LNCAP (cell line): ENCODE results near the gene CCDC57.

Experiments
- TF ChIP-seq, protein P1 (sequence below): fragments of 450-650 bp; IDR thresholded peaks from 2 replicates; pipeline ENCODE4 v1.5.1; 2017; ENCODE audit warnings: mild to moderate bottlenecking

The CCDC57 gene

GRCh38 chr17:82188001-82188961 lies 24.4 kb downstream of the CCDC57 start:
- TF ChIP-seq, protein P1, sequence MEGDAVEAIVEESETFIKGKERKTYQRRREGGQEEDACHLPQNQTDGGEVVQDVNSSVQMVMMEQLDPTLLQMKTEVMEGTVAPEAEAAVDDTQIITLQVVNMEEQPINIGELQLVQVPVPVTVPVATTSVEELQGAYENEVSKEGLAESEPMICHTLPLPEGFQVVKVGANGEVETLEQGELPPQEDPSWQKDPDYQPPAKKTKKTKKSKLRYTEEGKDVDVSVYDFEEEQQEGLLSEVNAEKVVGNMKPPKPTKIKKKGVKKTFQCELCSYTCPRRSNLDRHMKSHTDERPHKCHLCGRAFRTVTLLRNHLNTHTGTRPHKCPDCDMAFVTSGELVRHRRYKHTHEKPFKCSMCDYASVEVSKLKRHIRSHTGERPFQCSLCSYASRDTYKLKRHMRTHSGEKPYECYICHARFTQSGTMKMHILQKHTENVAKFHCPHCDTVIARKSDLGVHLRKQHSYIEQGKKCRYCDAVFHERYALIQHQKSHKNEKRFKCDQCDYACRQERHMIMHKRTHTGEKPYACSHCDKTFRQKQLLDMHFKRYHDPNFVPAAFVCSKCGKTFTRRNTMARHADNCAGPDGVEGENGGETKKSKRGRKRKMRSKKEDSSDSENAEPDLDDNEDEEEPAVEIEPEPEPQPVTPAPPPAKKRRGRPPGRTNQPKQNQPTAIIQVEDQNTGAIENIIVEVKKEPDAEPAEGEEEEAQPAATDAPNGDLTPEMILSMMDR: no peak

DNA sequence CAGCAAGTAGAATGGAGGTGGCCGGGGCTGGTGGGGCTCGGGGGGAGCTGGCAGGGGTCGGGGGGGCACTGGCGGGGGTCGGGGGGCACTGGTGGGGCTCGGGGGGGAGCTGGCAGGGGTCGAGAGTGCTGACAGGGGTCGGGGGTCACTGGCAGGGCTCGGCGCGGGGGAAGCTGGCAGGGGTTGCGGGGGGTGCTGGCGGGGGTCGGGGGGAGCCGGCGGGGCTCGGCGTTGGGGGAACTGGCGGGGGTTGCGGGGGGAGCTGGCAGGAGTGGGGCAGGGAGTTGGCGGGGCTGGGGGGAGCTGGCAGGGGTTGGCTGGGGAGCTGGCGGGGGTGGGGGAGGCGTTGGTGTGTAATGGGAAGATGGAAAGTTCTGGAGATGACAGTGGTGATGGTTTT lies 25.1 kb downstream of the CCDC57 start:
- TF ChIP-seq, protein P1: no peak

GRCh38 chr17:82186221-82186620 lies 26.4 kb downstream of the CCDC57 start:
- TF ChIP-seq, protein P1: no peak

DNA sequence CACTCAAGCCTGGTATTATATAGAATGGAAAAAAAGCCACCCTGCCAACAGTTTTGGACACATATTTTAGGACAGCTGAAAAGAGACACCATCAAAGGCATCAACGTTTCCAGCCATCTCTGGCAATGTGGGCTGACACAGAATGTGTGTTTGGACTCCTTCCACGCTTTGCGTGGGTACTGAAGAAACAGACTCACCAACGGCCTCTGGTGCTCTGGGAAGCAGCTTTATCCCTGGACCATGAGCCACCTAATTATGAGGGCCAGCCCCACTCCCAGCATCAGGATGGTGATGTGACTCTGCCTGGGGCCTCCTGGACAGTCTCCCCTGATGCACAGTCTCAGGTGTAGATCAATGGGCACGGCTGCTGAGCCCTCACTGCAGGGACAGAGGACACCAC lies 27.9 kb downstream of the CCDC57 start:
- TF ChIP-seq, protein P1: no peak

DNA sequence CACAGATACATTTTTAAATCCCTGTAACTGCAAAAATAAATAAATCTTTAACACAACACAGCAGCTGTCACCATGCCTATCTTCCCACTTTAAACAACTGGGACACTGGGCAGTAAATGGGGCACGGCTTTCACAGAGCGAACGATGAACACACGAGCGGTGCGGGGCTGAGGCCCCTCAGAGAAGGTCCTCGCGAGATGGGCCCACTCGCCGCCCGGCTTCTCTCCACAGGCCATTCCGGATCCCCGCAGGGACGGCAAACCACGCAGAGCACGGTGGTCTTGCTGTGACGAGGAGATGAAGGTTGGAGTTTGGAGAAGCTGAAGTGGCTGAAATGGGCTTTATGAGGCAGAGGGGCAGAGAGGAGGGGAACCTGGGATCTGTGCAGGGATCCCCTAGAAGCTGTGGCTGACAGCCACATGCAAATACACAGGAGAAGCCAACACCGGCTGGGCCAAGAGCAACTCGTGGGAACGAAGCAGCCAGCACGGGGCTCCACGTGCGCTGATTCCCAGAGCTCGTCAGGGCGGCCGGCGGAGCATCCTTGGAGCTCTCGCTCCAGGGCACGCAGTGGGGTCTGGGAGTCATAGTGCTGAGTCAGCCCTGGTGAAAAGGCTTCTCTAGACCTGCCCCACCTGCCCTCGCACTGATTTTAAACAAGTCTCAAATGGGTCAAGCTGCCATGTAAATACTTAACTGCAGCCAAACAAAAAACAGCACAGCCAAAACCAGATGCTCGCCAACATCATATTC lies 31.7 kb downstream of the CCDC57 start:
- TF ChIP-seq, protein P1: no peak

DNA sequence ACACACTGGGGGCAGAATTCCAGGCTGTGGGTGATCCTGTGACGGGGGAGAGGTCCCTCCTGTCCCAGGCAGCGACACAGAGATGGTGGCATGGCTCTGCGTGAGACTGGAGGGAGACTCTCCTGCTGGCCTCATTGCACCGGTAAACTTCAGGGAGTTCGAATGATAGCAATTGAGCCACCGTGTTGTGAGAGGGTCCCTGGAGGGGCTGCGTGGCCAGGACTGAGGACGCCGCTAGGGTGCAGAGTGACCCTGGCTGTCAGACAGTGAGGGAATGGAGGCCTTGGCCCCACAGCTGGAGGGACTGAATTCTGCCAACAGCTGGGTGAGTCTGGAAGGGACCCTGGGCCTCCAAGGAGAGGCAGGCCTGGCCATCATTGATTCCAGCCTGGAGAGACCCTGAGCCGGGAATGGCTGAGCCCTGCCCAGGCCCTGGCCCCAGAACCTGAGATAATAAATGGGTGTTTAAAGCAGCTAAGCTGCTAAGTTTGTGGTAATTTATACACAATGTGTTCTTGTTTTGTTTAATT lies 32.6 kb downstream of the CCDC57 start:
- TF ChIP-seq, protein P1: no peak

GRCh38 chr17:82179412-82179811 lies 33.2 kb downstream of the CCDC57 start:
- TF ChIP-seq, protein P1: no peak
